Measurements from ENCODE around the gene FAT2.
A peak's percentile ranks its signal among the peaks of the same experiment; 100 is the strongest.

DNA sequence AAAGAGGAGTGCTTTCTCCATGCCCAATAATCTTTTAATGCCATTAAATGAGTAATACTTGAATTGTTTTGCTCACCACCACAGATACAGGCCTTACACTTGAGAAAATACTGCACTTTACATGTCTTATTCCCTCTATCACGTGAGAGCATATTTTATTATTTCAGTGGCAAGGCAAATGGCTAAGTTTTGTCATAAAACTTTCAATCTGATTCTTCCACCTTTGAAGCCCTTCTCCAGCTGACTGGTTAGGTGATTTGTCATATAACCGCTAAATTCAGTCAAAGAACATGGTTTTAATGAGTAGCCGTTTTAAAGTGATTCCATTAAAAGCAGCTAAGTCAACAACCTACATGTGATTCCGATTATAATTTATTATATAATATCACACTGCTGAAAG is 43.8 kb downstream of the FAT2 start:
- TF ChIP-seq, protein P1, sequence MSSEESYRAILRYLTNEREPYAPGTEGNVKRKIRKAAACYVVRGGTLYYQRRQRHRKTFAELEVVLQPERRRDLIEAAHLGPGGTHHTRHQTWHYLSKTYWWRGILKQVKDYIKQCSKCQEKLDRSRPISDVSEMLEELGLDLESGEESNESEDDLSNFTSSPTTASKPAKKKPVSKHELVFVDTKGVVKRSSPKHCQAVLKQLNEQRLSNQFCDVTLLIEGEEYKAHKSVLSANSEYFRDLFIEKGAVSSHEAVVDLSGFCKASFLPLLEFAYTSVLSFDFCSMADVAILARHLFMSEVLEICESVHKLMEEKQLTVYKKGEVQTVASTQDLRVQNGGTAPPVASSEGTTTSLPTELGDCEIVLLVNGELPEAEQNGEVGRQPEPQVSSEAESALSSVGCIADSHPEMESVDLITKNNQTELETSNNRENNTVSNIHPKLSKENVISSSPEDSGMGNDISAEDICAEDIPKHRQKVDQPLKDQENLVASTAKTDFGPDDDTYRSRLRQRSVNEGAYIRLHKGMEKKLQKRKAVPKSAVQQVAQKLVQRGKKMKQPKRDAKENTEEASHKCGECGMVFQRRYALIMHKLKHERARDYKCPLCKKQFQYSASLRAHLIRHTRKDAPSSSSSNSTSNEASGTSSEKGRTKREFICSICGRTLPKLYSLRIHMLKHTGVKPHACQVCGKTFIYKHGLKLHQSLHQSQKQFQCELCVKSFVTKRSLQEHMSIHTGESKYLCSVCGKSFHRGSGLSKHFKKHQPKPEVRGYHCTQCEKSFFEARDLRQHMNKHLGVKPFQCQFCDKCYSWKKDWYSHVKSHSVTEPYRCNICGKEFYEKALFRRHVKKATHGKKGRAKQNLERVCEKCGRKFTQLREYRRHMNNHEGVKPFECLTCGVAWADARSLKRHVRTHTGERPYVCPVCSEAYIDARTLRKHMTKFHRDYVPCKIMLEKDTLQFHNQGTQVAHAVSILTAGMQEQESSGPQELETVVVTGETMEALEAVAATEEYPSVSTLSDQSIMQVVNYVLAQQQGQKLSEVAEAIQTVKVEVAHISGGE (CRISPR knock-in tag; IDR thresholded peaks at IDR 0.05): no peak
- TF ChIP-seq RAD51 (IDR thresholded peaks at IDR 0.05) (no peak), YY1 (IDR thresholded peaks at IDR 0.05; ENCODE audit: low read depth, low read length) (no peak), CTCF (IDR thresholded peaks at IDR 0.05 in 2 of 3, conservative IDR thresholded peaks at IDR 0.05 in 1 of 3; ENCODE audit: control insufficient read depth in 2 of 3, extremely low read depth in 1 of 3, insufficient read depth in 1 of 3, low read depth in 3 of 3, low read length in 3 of 3) (no peak), BACH1 (IDR thresholded peaks at IDR 0.05; ENCODE audit: borderline replicate concordance) (no peak), SRF (IDR thresholded peaks at IDR 0.05; ENCODE audit: low read depth in 2 of 2, low read length in 2 of 2) (no peak), FOXK2 (IDR thresholded peaks at IDR 0.05) (no peak), TCF7 (IDR thresholded peaks at IDR 0.05; ENCODE audit: borderline replicate concordance) (peak; percentile 87), EZH2 (IDR thresholded peaks at IDR 0.05; ENCODE audit: borderline replicate concordance, control insufficient read depth, low read depth, low read length) (no peak), NFYA (IDR thresholded peaks at IDR 0.05; ENCODE audit: borderline replicate concordance, low read depth, low read length) (no peak), JUNB (IDR thresholded peaks at IDR 0.05) (peak; percentile 78)
- TF ChIP-seq, protein P2, sequence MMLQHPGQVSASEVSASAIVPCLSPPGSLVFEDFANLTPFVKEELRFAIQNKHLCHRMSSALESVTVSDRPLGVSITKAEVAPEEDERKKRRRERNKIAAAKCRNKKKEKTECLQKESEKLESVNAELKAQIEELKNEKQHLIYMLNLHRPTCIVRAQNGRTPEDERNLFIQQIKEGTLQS (IDR thresholded peaks at IDR 0.05; ENCODE audit: borderline replicate concordance, extremely low read depth, low read depth, low read length): no peak
